ENCODE data around the gene ACR. TPM values are rescaled to one million over a fixed set of nuclear protein-coding genes. Genes with fewer than 3 reads are reported as not detected.
A peak's percentile ranks its signal among the peaks of the same experiment; 100 is the strongest.

The ACR gene
- total and polyA plus RNA-seq, 2 donors from 2014 or later, result 1.0 to 1.6 TPM

- DNase-seq, result peak in 1 of 5 donors; percentile 58
- peaks cover 0 to 10% (median 5%) of the 10 kb centered on the region in 3 donors for H3K36me3 ChIP-seq (ENCODE audit: control insufficient read depth in 2 of 3, insufficient read depth in 3 of 3, low read length in 3 of 3)
- H3K4me1 ChIP-seq (ENCODE audit: control insufficient read depth in 2 of 3, insufficient read depth in 2 of 3, low read depth in 1 of 3, low read length in 3 of 3), result no peaks in the 10 kb centered on the region
- H3K9me3 ChIP-seq (ENCODE audit: control insufficient read depth in 2 of 3, insufficient read depth in 1 of 3, low read length in 3 of 3), result no peaks in the 10 kb centered on the region
- H3K4me3 ChIP-seq (ENCODE audit: low read length in 3 of 3), result no peak overlapping the region
- TF ChIP-seq CTCF (IDR thresholded peaks at IDR 0.05; ENCODE audit: borderline replicate concordance, extremely low read depth, insufficient read depth), result no peak
- no peak for FAIRE-seq
- no peaks in the 10 kb centered on the region for H3K27me3 ChIP-seq (ENCODE audit: control insufficient read depth, insufficient read depth, low read length)
- H3K27ac ChIP-seq (ENCODE audit: low read depth in 2 of 2, low read length in 2 of 2), result no peak overlapping the region
- H3K9ac ChIP-seq (ENCODE audit: low read length in 3 of 3), result no peak overlapping the region
- intact Hi-C loops (cut with DNase I), result no loop called here
Measured at GRCh38 chr22:50728523-50728931, 9.5 kb upstream of the ACR start.

DNA sequence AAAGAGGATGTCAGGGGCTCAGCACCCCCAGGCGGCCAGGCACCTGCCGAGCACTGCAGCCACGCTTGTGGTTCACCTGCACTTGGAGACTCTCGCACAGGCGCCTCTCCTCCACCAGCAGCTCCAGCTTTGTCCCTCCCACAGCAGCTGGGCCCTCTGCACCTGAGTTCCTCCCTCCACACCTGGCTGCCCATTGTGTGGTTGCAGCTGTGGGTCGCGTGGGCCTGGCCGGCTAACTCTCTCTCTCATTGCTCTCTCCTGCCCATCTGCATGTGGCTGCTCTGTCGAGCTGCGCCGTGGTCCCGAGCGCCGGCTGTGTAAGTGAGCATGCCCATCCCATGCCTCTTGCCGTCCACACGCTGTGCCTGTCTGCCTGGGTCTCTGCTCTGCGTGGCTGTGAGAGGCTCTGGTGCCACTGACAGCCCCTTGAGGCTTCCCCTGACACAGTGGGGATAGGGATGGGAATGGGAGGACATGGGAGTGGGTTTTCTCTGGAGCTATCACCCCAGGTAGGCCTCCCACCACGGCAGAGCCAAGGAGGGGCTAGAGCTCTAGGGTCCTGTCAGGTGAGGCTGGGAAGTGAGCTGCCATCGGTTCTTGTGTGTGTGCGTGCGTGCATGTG lies 8.5 kb upstream of the ACR start:
- DNase-seq (peak in 1 of 5 donors; percentile 63), FAIRE-seq (no peak)
- Histone ChIP-seq H3K36me3 (ENCODE audit: control insufficient read depth in 2 of 3, insufficient read depth in 3 of 3, low read length in 3 of 3) (peaks cover 0 to 10% (median 4%) of the 10 kb centered on the region in 3 donors), H3K27ac (ENCODE audit: low read depth in 2 of 2, low read length in 2 of 2) (no peak overlapping the region), H3K9me3 (ENCODE audit: control insufficient read depth in 2 of 3, insufficient read depth in 1 of 3, low read length in 3 of 3) (no peaks in the 10 kb centered on the region), H3K9ac (ENCODE audit: low read length in 3 of 3) (no peak overlapping the region), H3K4me3 (ENCODE audit: low read length in 3 of 3) (no peak overlapping the region), H3K4me1 (ENCODE audit: control insufficient read depth in 2 of 3, insufficient read depth in 2 of 3, low read depth in 1 of 3, low read length in 3 of 3) (no peaks in the 10 kb centered on the region), H3K27me3 (ENCODE audit: control insufficient read depth, insufficient read depth, low read length) (no peaks in the 10 kb centered on the region)
- no peak for TF ChIP-seq CTCF (IDR thresholded peaks at IDR 0.05; ENCODE audit: borderline replicate concordance, extremely low read depth, insufficient read depth)
- intact Hi-C loops (cut with DNase I), result no loop called here

- H3K9ac ChIP-seq (ENCODE audit: low read length in 3 of 3), result no peak overlapping the region
- no peaks in the 10 kb centered on the region for H3K9me3 ChIP-seq (ENCODE audit: control insufficient read depth in 2 of 3, insufficient read depth in 1 of 3, low read length in 3 of 3)
- TF ChIP-seq CTCF (IDR thresholded peaks at IDR 0.05; ENCODE audit: borderline replicate concordance, extremely low read depth, insufficient read depth), result no peak
- H3K4me1 ChIP-seq (ENCODE audit: control insufficient read depth in 2 of 3, insufficient read depth in 2 of 3, low read depth in 1 of 3, low read length in 3 of 3), result no peaks in the 10 kb centered on the region
- peak in 1 of 5 donors; percentile 66 for DNase-seq
- intact Hi-C loops (cut with DNase I), result no loop called here
- no peak overlapping the region for H3K4me3 ChIP-seq (ENCODE audit: low read length in 3 of 3)
- H3K36me3 ChIP-seq (ENCODE audit: control insufficient read depth in 2 of 3, insufficient read depth in 3 of 3, low read length in 3 of 3), result peaks cover 0 to 6% (median 0%) of the 10 kb centered on the region in 3 donors
- no peak for FAIRE-seq
- no peak overlapping the region for H3K27ac ChIP-seq (ENCODE audit: low read depth in 2 of 2, low read length in 2 of 2)
- no peaks in the 10 kb centered on the region for H3K27me3 ChIP-seq (ENCODE audit: control insufficient read depth, insufficient read depth, low read length)
Measured at GRCh38 chr22:50730013-50730891, 7.8 kb upstream of the ACR start.

All from kidney (tissue), 14 donors.